ENCODE results near the gene CEACAM18. TPM values are rescaled to one million over a fixed set of nuclear protein-coding genes. Genes with fewer than 3 reads are reported as not detected.

Gene CEACAM18
- total RNA-seq, 1 donor from 2014 or later = not detected

- H3K36me3 Mint-ChIP-seq (ENCODE audit: low read depth) = no peaks in the 10 kb centered on the region
- ATAC-seq (ENCODE audit: low read depth) (no peak), DNase-seq (no peak)
- H3K4me1 Mint-ChIP-seq = no peaks in the 10 kb centered on the region
- peaks cover 32% of the 10 kb centered on the region for H3K27me3 Mint-ChIP-seq
- POLR2A ChIA-PET = no interaction called here
- no peak within 1 kb of the TSS for H3K27ac Mint-ChIP-seq
- no peaks in the 10 kb centered on the region for H3K9me3 Mint-ChIP-seq
- no peak within 1 kb of the TSS for H3K4me3 Mint-ChIP-seq
- intact Hi-C loops (cut with micrococcal nuclease) = no loop called here
- TF ChIP-seq, protein P1, sequence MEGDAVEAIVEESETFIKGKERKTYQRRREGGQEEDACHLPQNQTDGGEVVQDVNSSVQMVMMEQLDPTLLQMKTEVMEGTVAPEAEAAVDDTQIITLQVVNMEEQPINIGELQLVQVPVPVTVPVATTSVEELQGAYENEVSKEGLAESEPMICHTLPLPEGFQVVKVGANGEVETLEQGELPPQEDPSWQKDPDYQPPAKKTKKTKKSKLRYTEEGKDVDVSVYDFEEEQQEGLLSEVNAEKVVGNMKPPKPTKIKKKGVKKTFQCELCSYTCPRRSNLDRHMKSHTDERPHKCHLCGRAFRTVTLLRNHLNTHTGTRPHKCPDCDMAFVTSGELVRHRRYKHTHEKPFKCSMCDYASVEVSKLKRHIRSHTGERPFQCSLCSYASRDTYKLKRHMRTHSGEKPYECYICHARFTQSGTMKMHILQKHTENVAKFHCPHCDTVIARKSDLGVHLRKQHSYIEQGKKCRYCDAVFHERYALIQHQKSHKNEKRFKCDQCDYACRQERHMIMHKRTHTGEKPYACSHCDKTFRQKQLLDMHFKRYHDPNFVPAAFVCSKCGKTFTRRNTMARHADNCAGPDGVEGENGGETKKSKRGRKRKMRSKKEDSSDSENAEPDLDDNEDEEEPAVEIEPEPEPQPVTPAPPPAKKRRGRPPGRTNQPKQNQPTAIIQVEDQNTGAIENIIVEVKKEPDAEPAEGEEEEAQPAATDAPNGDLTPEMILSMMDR (IDR thresholded peaks at IDR 0.05) = no peak
- CTCF ChIA-PET = no interaction called here
These were observed 20.2 kb upstream of the CEACAM18 start, which contains the start of gene SIGLEC8 for GRCh38 chr19:51458051-51458645. TSS of gene SIGLEC8 (minus strand) at chr19:51458454. CDS start at chr19:51458387, 67 bp downstream.

- H3K4me3 Mint-ChIP-seq = no peak overlapping the region
- POLR2A ChIA-PET = no interaction called here
- CTCF ChIA-PET = no interaction called here
- TF ChIP-seq, protein P1 (IDR thresholded peaks at IDR 0.05) = no peak
- intact Hi-C loops (cut with micrococcal nuclease) = no loop called here
- ATAC-seq (ENCODE audit: low read depth) (no peak), DNase-seq (no peak)
- H3K9me3 Mint-ChIP-seq = no peaks in the 10 kb centered on the region
- H3K36me3 Mint-ChIP-seq (ENCODE audit: low read depth) = no peaks in the 10 kb centered on the region
- peaks cover 36% of the 10 kb centered on the region for H3K27me3 Mint-ChIP-seq
- no peak overlapping the region for H3K27ac Mint-ChIP-seq
- no peaks in the 10 kb centered on the region for H3K4me1 Mint-ChIP-seq
These were observed 19.3 kb upstream of the CEACAM18 start for GRCh38 chr19:51458899-51459505.

GRCh38 chr19:51460164-51460992, 18.0 kb upstream of the CEACAM18 start:
- no peaks in the 10 kb centered on the region for H3K9me3 Mint-ChIP-seq
- H3K27me3 Mint-ChIP-seq = peaks cover 39% of the 10 kb centered on the region
- no peaks in the 10 kb centered on the region for H3K36me3 Mint-ChIP-seq (ENCODE audit: low read depth)
- H3K4me1 Mint-ChIP-seq = no peaks in the 10 kb centered on the region
- no peak overlapping the region for H3K27ac Mint-ChIP-seq
- intact Hi-C loops (cut with micrococcal nuclease) = no loop called here
- TF ChIP-seq, protein P1 (IDR thresholded peaks at IDR 0.05) = no peak
- peak overlapping the region; percentile 66 for H3K4me3 Mint-ChIP-seq
- ATAC-seq (ENCODE audit: low read depth) = no peak
- CTCF ChIA-PET = interaction anchor here (0.9 kb wide), 1 partner anchor 12 kb away, joined by 3 read pairs; no protein-coding TSS in a partner anchor
- POLR2A ChIA-PET = no interaction called here
- DNase-seq = no peak

DNA sequence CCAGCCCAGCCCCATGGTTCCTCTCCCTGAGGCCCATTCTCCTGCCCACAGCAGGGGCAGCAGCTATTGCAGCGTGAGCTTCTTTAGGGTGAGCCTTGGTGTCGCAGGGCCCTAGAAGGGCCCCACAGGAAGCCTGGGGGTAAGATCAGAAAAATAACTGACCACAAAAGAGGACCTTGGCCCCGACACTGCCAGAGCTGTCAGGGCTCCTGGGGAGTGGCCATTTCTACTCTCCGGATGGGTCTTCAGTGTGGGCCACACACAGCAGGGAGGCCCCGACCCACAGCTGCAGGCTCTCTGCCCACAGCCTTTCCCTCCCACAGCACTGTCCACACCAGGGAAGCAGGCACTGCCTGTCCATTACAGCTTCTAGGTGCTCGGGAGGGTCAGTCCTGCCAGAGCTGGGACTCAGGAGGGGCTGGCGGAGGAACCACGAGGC, 16.6 kb upstream of the CEACAM18 start:
- ATAC-seq (ENCODE audit: low read depth) (no peak), DNase-seq (no peak)
- Mint-ChIP-seq H3K4me1 (no peaks in the 10 kb centered on the region), H3K27me3 (peaks cover 35% of the 10 kb centered on the region), H3K36me3 (ENCODE audit: low read depth) (no peaks in the 10 kb centered on the region), H3K9me3 (no peaks in the 10 kb centered on the region), H3K4me3 (no peak overlapping the region), H3K27ac (no peak overlapping the region)
- ChIA-PET CTCF (no interaction called here), POLR2A (no interaction called here)
- intact Hi-C loops (cut with micrococcal nuclease) = no loop called here
- TF ChIP-seq, protein P1 (IDR thresholded peaks at IDR 0.05) = no peak

DNA sequence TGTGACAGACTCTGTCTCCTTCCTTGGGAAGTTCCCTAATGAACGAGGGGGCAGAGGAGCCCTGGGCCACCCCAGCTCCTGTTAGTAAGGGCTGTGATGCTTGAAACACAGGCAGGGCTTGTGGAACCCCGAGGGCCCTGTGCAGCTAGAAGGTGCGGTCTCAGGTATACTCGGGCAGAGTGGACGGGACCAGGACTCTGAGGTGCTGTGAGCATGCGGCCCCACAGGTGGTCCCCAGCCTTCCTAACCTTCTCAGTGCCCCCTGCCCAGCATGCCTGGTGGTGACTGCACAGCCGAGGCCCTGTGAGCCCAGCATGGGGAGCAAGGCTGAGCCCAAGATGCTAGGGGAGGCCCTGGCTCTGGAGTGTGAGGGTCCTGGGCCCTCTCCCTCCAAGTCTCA, 16.1 kb upstream of the CEACAM18 start:
- Mint-ChIP-seq H3K4me3 (no peak overlapping the region), H3K27ac (no peak overlapping the region), H3K4me1 (no peaks in the 10 kb centered on the region), H3K36me3 (ENCODE audit: low read depth) (no peaks in the 10 kb centered on the region), H3K9me3 (no peaks in the 10 kb centered on the region), H3K27me3 (peaks cover 36% of the 10 kb centered on the region)
- intact Hi-C loops (cut with micrococcal nuclease) = no loop called here
- TF ChIP-seq, protein P1 (IDR thresholded peaks at IDR 0.05) = no peak
- POLR2A ChIA-PET = no interaction called here
- CTCF ChIA-PET = no interaction called here
- ATAC-seq (ENCODE audit: low read depth) (no peak), DNase-seq (no peak)

All from activated B cell treated with CpG ODN at 0.5 μM for 24 hours (primary cell).